WTC11 (cell line): ENCODE results near the gene AGPAT4. TPM values are rescaled to one million over a fixed set of nuclear protein-coding genes. Genes with fewer than 3 reads are reported as not detected.

Experiments used
- ATAC-seq: fragments of 200-7000 bp; cut with Tn5 transposase; 2 replicates; pipeline ENCODE4 v1.10.0; 2021; ENCODE audit warnings: mild to moderate bottlenecking, moderate library complexity
- CTCF ChIA-PET: fragments of 300-600 bp; sonication (Branson Sonifier 250); formaldehyde crosslinking; loops from one replicate; lab custom pipeline; 2021; ENCODE audit warnings: antibody characterized with exemption; lab: Charles Lee
- POLR2A ChIA-PET: fragments of 350-600 bp; sonication (Branson Sonifier 250); formaldehyde crosslinking; loops from one replicate; lab custom pipeline; 2021; ENCODE audit warnings: antibody characterized with exemption; lab: Charles Lee
- DNase-seq: peaks from one replicate; pipeline ENCODE4 v3.0.0; 2021; ENCODE audit warnings: low spot score
- H3K27ac Mint-ChIP-seq: 2 replicates; pipeline ENCODE4 v1.8.0; 2021; ENCODE audit warnings: mixed read lengths
- H3K27me3 Mint-ChIP-seq: 2 replicates; pipeline ENCODE4 v1.8.0; 2021; ENCODE audit warnings: low read depth, mild to moderate bottlenecking, moderate library complexity, mixed read lengths
- H3K36me3 Mint-ChIP-seq: 2 replicates; pipeline ENCODE4 v1.8.0; 2021; ENCODE audit warnings: mixed read lengths
- H3K4me1 Mint-ChIP-seq: 2 replicates; pipeline ENCODE4 v1.8.0; 2022; ENCODE audit warnings: mixed read lengths
- H3K4me3 Mint-ChIP-seq: 2 replicates; pipeline ENCODE4 v1.8.0; 2021; ENCODE audit warnings: mild to moderate bottlenecking, moderate library complexity, mixed read lengths
- H3K9me3 Mint-ChIP-seq: 2 replicates; pipeline ENCODE4 v1.8.0; 2021; ENCODE audit warnings: mixed read lengths
- ETV6 ChIP-seq: sonication (generic); formaldehyde crosslinking; IDR thresholded peaks from 2 replicates; pipeline ENCODE4 v1.8.1; 2022; ENCODE audit warnings: mild to moderate bottlenecking, missing genetic modification reagents
- FOXJ3 ChIP-seq: sonication (generic); formaldehyde crosslinking; IDR thresholded peaks from 2 replicates; pipeline ENCODE4 v1.9.0; 2021; ENCODE audit warnings: missing genetic modification reagents, mild to moderate bottlenecking, borderline replicate concordance
- FOXP1 ChIP-seq: sonication (generic); formaldehyde crosslinking; IDR thresholded peaks from 2 replicates; pipeline ENCODE4 v1.8.0; 2022; ENCODE audit warnings: missing genetic modification reagents, mild to moderate bottlenecking, moderate library complexity, borderline replicate concordance
- MAX ChIP-seq: sonication (generic); formaldehyde crosslinking; IDR thresholded peaks from 2 replicates; pipeline ENCODE4 v1.8.0; 2022; ENCODE audit warnings: mild to moderate bottlenecking, missing genetic modification reagents
- NFATC4 ChIP-seq: fragments of 250-450 bp; sonication (Bioruptor Pico); IDR thresholded peaks from 2 replicates; pipeline ENCODE4 v1.9.0; 2021; ENCODE audit warnings: mild to moderate bottlenecking
- NFYB ChIP-seq: sonication (generic); formaldehyde crosslinking; conservative IDR thresholded peaks from 2 replicates; pipeline ENCODE4 v1.8.0; 2022; ENCODE audit warnings: low read depth, missing genetic modification reagents
- OVOL2 ChIP-seq: fragments of 250-450 bp; sonication (Bioruptor Pico); IDR thresholded peaks from 2 replicates; pipeline ENCODE4 v1.9.0; 2021; ENCODE audit warnings: mild to moderate bottlenecking, borderline replicate concordance
- PRRX2 ChIP-seq: fragments of 250-450 bp; sonication (Bioruptor Pico); IDR thresholded peaks from 2 replicates; pipeline ENCODE4 v1.8.0; 2021; ENCODE audit warnings: mild to moderate bottlenecking
- RELA ChIP-seq: sonication (generic); formaldehyde crosslinking; IDR thresholded peaks from 2 replicates; pipeline ENCODE4 v1.8.1; 2022; ENCODE audit warnings: missing genetic modification reagents, mild to moderate bottlenecking, borderline replicate concordance
- SOX15 ChIP-seq: fragments of 250-450 bp; sonication (Bioruptor Pico); IDR thresholded peaks from 2 replicates; pipeline ENCODE4 v1.9.0; 2021; ENCODE audit warnings: mild to moderate bottlenecking
- SP1 ChIP-seq: sonication (generic); formaldehyde crosslinking; conservative IDR thresholded peaks from 2 replicates; pipeline ENCODE4 v1.8.1; 2022; ENCODE audit warnings: missing genetic modification reagents
- TCF7 ChIP-seq: sonication (generic); formaldehyde crosslinking; IDR thresholded peaks from 2 replicates; pipeline ENCODE4 v1.8.0; 2022; ENCODE audit warnings: mild to moderate bottlenecking, low read depth, missing genetic modification reagents, moderate library complexity
- TEAD1 ChIP-seq: sonication (generic); formaldehyde crosslinking; IDR thresholded peaks from 2 replicates; pipeline ENCODE4 v1.8.0; 2022; ENCODE audit warnings: mild to moderate bottlenecking, missing genetic modification reagents
- ZNF317 ChIP-seq: sonication (generic); formaldehyde crosslinking; IDR thresholded peaks from 2 replicates; pipeline ENCODE4 v1.8.1; 2023; ENCODE audit warnings: low read depth, mild to moderate bottlenecking, moderate library complexity, missing genetic modification reagents, borderline replicate concordance
- ZNF425 ChIP-seq: fragments of 250-450 bp; sonication (Bioruptor Pico); conservative IDR thresholded peaks from 2 replicates; pipeline ENCODE4 v1.9.0; 2021; ENCODE audit warnings: mild to moderate bottlenecking
- ZNF512 ChIP-seq: sonication (generic); formaldehyde crosslinking; IDR thresholded peaks from 2 replicates; pipeline ENCODE4 v1.8.1; 2022; ENCODE audit warnings: missing genetic modification reagents, borderline replicate concordance
- total RNA-seq: library from RNA; stranded (reverse); gene quantifications from 3 replicates; pipeline ENCODE4 v1.2.3, GENCODE V29; 2021
- TF ChIP-seq, protein P1 (sequence below): sonication (generic); formaldehyde crosslinking; IDR thresholded peaks from 2 replicates; pipeline ENCODE4 v1.8.1; 2023; ENCODE audit warnings: mild to moderate bottlenecking, moderate library complexity, missing genetic modification reagents
- TF ChIP-seq, protein P2 (sequence below): sonication (generic); formaldehyde crosslinking; IDR thresholded peaks from 2 replicates; pipeline ENCODE4 v1.8.0; 2022; ENCODE audit warnings: mild to moderate bottlenecking, missing genetic modification reagents
- TF ChIP-seq, protein P3 (sequence below): sonication (generic); formaldehyde crosslinking; IDR thresholded peaks from 2 replicates; pipeline ENCODE4 v1.8.0; 2022; ENCODE audit warnings: mild to moderate bottlenecking, missing genetic modification reagents
- TF ChIP-seq, protein P4 (sequence below): sonication (generic); formaldehyde crosslinking; IDR thresholded peaks from 2 replicates; pipeline ENCODE4 v1.8.0; 2023; ENCODE audit warnings: missing genetic modification reagents, mild to moderate bottlenecking, borderline replicate concordance

Gene AGPAT4
- total RNA-seq, 1 experiment from 2014 or later, result 19.7 TPM

DNA sequence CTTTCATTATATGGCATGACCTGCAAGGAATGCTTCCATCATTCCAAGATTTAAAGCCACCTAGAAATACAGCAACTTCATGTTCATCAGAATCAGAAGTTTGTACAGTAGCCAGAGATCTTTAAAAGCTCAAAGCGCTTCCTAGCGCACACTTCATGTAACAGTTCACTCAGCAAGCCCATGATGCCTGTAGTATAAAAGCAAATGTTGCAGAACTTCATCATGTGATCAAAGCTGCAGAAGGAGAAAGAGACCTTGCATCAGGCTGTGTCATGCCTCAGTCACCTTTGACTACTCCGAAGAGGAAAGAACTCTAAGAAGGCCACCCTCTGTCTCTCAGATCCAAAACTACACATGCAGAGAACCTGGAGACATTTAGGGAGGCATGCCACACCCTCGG, 78.5 kb downstream of the AGPAT4 start (continued):
- TF ChIP-seq, protein P1, sequence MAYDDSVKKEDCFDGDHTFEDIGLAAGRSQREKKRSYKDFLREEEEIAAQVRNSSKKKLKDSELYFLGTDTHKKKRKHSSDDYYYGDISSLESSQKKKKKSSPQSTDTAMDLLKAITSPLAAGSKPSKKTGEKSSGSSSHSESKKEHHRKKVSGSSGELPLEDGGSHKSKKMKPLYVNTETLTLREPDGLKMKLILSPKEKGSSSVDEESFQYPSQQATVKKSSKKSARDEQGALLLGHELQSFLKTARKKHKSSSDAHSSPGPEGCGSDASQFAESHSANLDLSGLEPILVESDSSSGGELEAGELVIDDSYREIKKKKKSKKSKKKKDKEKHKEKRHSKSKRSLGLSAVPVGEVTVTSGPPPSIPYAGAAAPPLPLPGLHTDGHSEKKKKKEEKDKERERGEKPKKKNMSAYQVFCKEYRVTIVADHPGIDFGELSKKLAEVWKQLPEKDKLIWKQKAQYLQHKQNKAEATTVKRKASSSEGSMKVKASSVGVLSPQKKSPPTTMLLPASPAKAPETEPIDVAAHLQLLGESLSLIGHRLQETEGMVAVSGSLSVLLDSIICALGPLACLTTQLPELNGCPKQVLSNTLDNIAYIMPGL (CRISPR knock-in tag), result no peak
- TF ChIP-seq TCF7 (CRISPR knock-in tag), result no peak
- TF ChIP-seq, protein P2, sequence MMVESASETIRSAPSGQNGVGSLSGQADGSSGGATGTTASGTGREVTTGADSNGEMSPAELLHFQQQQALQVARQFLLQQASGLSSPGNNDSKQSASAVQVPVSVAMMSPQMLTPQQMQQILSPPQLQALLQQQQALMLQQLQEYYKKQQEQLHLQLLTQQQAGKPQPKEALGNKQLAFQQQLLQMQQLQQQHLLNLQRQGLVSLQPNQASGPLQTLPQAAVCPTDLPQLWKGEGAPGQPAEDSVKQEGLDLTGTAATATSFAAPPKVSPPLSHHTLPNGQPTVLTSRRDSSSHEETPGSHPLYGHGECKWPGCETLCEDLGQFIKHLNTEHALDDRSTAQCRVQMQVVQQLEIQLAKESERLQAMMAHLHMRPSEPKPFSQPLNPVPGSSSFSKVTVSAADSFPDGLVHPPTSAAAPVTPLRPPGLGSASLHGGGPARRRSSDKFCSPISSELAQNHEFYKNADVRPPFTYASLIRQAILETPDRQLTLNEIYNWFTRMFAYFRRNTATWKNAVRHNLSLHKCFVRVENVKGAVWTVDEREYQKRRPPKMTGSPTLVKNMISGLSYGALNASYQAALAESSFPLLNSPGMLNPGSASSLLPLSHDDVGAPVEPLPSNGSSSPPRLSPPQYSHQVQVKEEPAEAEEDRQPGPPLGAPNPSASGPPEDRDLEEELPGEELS (CRISPR knock-in tag), result no peak
- TF ChIP-seq NFATC4 (CRISPR knock-in tag), result no peak
- no peak for TF ChIP-seq ZNF317 (CRISPR knock-in tag)
- no peak for TF ChIP-seq FOXJ3 (CRISPR knock-in tag)

DNA sequence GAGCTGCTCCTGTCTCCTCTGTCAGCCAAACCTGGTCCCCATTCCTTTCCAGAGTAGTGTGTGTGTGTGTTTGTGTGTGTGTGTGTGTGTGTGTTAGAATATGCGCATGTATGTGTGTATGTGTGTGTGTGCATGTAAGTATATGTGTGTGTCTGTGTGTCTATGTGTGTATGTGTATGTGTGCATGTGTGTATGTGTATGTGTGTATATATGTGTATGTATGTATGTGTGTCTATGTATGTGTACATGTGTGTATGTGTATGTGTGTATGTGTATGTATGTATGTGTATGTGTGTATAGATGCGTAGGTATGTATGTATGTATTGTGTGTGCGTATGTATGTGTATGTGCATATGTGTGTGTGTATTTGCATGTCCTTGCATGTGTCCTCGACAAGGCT, 79.5 kb downstream of the AGPAT4 start:
- DNase-seq (no peak), ATAC-seq (no peak)
- CTCF ChIA-PET, result interaction anchor here (1.2 kb wide), 1 partner anchor 24 kb away, joined by 3 read pairs; no protein-coding TSS in a partner anchor
- POLR2A ChIA-PET, result no interaction called here
- Mint-ChIP-seq H3K27me3 (no peaks in the 10 kb centered on the region), H3K4me1 (no peaks in the 10 kb centered on the region), H3K36me3 (peaks cover 22% of the 10 kb centered on the region), H3K4me3 (no peak overlapping the region), H3K27ac (no peak overlapping the region), H3K9me3 (peaks cover 21% of the 10 kb centered on the region)
- TF ChIP-seq FOXP1 (CRISPR knock-in tag) (no peak), SP1 (CRISPR knock-in tag) (no peak), OVOL2 (CRISPR knock-in tag) (no peak), ZNF317 (CRISPR knock-in tag) (no peak), ETV6 (CRISPR knock-in tag) (no peak), MAX (CRISPR knock-in tag) (no peak), PRRX2 (CRISPR knock-in tag) (no peak), NFATC4 (CRISPR knock-in tag) (no peak), TEAD1 (CRISPR knock-in tag) (no peak), ZNF425 (no peak), ZNF512 (CRISPR knock-in tag) (no peak), NFYB (no peak), RELA (CRISPR knock-in tag) (no peak), SOX15 (no peak)
- TF ChIP-seq, protein P3, sequence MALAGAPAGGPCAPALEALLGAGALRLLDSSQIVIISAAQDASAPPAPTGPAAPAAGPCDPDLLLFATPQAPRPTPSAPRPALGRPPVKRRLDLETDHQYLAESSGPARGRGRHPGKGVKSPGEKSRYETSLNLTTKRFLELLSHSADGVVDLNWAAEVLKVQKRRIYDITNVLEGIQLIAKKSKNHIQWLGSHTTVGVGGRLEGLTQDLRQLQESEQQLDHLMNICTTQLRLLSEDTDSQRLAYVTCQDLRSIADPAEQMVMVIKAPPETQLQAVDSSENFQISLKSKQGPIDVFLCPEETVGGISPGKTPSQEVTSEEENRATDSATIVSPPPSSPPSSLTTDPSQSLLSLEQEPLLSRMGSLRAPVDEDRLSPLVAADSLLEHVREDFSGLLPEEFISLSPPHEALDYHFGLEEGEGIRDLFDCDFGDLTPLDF, result no peak
- TF ChIP-seq, protein P1 (CRISPR knock-in tag), result no peak
- TF ChIP-seq, protein P4, sequence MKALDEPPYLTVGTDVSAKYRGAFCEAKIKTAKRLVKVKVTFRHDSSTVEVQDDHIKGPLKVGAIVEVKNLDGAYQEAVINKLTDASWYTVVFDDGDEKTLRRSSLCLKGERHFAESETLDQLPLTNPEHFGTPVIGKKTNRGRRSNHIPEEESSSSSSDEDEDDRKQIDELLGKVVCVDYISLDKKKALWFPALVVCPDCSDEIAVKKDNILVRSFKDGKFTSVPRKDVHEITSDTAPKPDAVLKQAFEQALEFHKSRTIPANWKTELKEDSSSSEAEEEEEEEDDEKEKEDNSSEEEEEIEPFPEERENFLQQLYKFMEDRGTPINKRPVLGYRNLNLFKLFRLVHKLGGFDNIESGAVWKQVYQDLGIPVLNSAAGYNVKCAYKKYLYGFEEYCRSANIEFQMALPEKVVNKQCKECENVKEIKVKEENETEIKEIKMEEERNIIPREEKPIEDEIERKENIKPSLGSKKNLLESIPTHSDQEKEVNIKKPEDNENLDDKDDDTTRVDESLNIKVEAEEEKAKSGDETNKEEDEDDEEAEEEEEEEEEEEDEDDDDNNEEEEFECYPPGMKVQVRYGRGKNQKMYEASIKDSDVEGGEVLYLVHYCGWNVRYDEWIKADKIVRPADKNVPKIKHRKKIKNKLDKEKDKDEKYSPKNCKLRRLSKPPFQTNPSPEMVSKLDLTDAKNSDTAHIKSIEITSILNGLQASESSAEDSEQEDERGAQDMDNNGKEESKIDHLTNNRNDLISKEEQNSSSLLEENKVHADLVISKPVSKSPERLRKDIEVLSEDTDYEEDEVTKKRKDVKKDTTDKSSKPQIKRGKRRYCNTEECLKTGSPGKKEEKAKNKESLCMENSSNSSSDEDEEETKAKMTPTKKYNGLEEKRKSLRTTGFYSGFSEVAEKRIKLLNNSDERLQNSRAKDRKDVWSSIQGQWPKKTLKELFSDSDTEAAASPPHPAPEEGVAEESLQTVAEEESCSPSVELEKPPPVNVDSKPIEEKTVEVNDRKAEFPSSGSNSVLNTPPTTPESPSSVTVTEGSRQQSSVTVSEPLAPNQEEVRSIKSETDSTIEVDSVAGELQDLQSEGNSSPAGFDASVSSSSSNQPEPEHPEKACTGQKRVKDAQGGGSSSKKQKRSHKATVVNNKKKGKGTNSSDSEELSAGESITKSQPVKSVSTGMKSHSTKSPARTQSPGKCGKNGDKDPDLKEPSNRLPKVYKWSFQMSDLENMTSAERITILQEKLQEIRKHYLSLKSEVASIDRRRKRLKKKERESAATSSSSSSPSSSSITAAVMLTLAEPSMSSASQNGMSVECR, result no peak
